Measurements from ENCODE around the gene BCCIP. TPM values are rescaled to one million over a fixed set of nuclear protein-coding genes. Genes with fewer than 3 reads are reported as not detected.

Gene BCCIP
- total RNA-seq, 1 donor from 2014 or later: 81.5 TPM

GRCh38 chr10:125850766-125851731 is 27.7 kb downstream of the BCCIP start:
- DNase-seq (ENCODE audit: extremely low spot score, unreplicated experiment): no peak
- Mint-ChIP-seq H3K27me3 (no peaks in the 10 kb centered on the region), H3K4me3 (no peak overlapping the region), H3K36me3 (peaks cover 44% of the 10 kb centered on the region), H3K27ac (no peak overlapping the region), H3K9me3 (no peaks in the 10 kb centered on the region), H3K4me1 (ENCODE audit: unreplicated experiment) (no peaks in the 10 kb centered on the region)
- no peak for TF ChIP-seq CTCF (conservative IDR thresholded peaks at IDR 0.05)

DNA sequence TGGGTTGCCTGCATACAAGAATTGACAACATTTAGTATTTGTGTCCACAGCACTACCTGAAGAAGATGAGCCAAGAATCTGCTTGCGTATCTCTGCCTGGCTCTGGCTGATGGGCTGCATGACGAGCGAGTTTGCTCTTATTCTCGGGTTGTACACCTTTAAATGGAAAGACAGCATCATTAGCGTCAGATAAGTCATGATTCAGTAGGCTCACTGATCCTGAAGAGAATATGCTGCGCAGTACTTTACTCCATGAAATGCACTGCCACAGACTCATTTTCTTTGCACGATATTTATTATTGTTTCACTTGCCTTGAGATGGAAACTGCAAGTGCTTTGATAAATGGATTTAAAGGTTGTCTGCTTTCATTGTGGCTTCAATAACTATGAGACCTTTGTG is 29.1 kb downstream of the BCCIP start:
- no peaks in the 10 kb centered on the region for H3K4me1 Mint-ChIP-seq (ENCODE audit: unreplicated experiment)

GRCh38 chr10:125857185-125857760 is 33.9 kb downstream of the BCCIP start:
- no peak overlapping the region for H3K4me3 Mint-ChIP-seq

More for the DNA sequence above, 29.1 kb downstream of the BCCIP start:
- Mint-ChIP-seq H3K9me3 (no peaks in the 10 kb centered on the region), H3K36me3 (peaks cover 34% of the 10 kb centered on the region), H3K27ac (no peak overlapping the region), H3K4me3 (no peak overlapping the region), H3K27me3 (no peaks in the 10 kb centered on the region)
- DNase-seq (ENCODE audit: extremely low spot score, unreplicated experiment): no peak
- TF ChIP-seq CTCF (conservative IDR thresholded peaks at IDR 0.05): no peak

GRCh38 chr10:125859128-125859817 is 35.9 kb downstream of the BCCIP start:
- no peaks in the 10 kb centered on the region for H3K27me3 Mint-ChIP-seq
- no peak overlapping the region for H3K4me3 Mint-ChIP-seq
- no peaks in the 10 kb centered on the region for H3K36me3 Mint-ChIP-seq
- no peak overlapping the region for H3K27ac Mint-ChIP-seq
- DNase-seq (ENCODE audit: extremely low spot score, unreplicated experiment): no peak
- H3K9me3 Mint-ChIP-seq: no peaks in the 10 kb centered on the region
- no peak for TF ChIP-seq CTCF (conservative IDR thresholded peaks at IDR 0.05)
- no peaks in the 10 kb centered on the region for H3K4me1 Mint-ChIP-seq (ENCODE audit: unreplicated experiment)

More at GRCh38 chr10:125857185-125857760, 33.9 kb downstream of the BCCIP start:
- Mint-ChIP-seq H3K4me1 (ENCODE audit: unreplicated experiment) (no peaks in the 10 kb centered on the region), H3K27ac (no peak overlapping the region), H3K9me3 (no peaks in the 10 kb centered on the region), H3K27me3 (no peaks in the 10 kb centered on the region), H3K36me3 (peaks cover 11% of the 10 kb centered on the region)
- no peak for DNase-seq (ENCODE audit: extremely low spot score, unreplicated experiment)
- TF ChIP-seq CTCF (conservative IDR thresholded peaks at IDR 0.05): no peak

DNA sequence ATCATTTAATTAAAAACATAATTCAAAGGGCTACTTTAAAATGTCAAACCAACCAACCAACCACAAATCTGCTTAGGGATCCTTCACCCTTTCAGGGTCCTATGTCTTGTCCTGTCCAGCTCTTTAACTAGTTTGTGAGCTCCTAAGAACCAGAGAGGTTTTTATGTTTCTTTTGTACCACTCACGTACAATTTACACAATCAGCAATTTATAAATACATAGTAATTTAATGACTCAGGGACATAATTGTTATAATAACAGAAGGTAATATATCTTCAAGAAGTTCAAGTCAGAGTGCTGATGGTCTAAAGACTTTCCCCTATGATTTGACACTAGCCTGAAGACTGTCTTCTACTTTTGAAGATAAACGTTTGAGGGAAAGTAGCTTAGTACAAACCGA is 41.8 kb downstream of the BCCIP start:
- H3K27me3 Mint-ChIP-seq: no peaks in the 10 kb centered on the region
- TF ChIP-seq CTCF (conservative IDR thresholded peaks at IDR 0.05): no peak
- no peaks in the 10 kb centered on the region for H3K9me3 Mint-ChIP-seq
- H3K4me1 Mint-ChIP-seq (ENCODE audit: unreplicated experiment): peaks cover 5% of the 10 kb centered on the region
- no peak overlapping the region for H3K27ac Mint-ChIP-seq
- no peak overlapping the region for H3K4me3 Mint-ChIP-seq
- peaks cover 16% of the 10 kb centered on the region for H3K36me3 Mint-ChIP-seq
- DNase-seq (ENCODE audit: extremely low spot score, unreplicated experiment): no peak

Data from type B pancreatic cell (in vitro differentiated cells).